IMR-90 (cell line): Measurements from ENCODE around the gene COG3.

Experiments used
- CTCF ChIP-seq: conservative IDR thresholded peaks from 2 replicates; pipeline ENCODE4 v1.5.1; 2012; ENCODE audit warnings: mild to moderate bottlenecking, low read depth, low read length, improper control_type of control experiment
- MAFK ChIP-seq: IDR thresholded peaks from 2 replicates; pipeline ENCODE4 v1.6.1; 2012; ENCODE audit warnings: low read depth, low read length, improper control_type of control experiment
- POLR2A ChIP-seq: IDR thresholded peaks from 2 replicates; pipeline ENCODE4 v1.6.1; 2012; ENCODE audit warnings: mild to moderate bottlenecking, low read depth, low read length
- USF2 ChIP-seq: fragments of 150-350 bp; IDR thresholded peaks from 2 replicates; pipeline ENCODE4 v1.6.1; 2017; ENCODE audit warnings: mild to moderate bottlenecking, antibody characterized with exemption, low read length, low read depth

GRCh38 chr13:45441633-45442032, 23.1 kb upstream of the COG3 start:
- TF ChIP-seq CTCF (no peak), USF2 (no peak), POLR2A (no peak), MAFK (no peak)
